IgD-negative memory B cell (primary cell): ENCODE measurements around the gene TRPC4. TPM values are rescaled to one million over a fixed set of nuclear protein-coding genes. Genes with fewer than 3 reads are reported as not detected.
A peak's percentile ranks its signal among the peaks of the same experiment; 100 is the strongest.

Experiments used
- H3K27ac Mint-ChIP-seq, 3 donors: one replicate each; pipeline ENCODE4 v1.8.0; 2020 to 2022; ENCODE audit warnings: mild to moderate bottlenecking in 3 of 3, mixed read lengths in 3 of 3, moderate library complexity in 1 of 3
- H3K27me3 Mint-ChIP-seq: one replicate; pipeline ENCODE4 v1.8.0; 2021; ENCODE audit warnings: mixed read lengths
- H3K36me3 Mint-ChIP-seq: one replicate; pipeline ENCODE4 v1.8.0; 2020; ENCODE audit warnings: mild to moderate bottlenecking, mixed read lengths
- H3K4me1 Mint-ChIP-seq, 3 donors: one replicate each; pipeline ENCODE4 v1.8.0; 2020 to 2022; ENCODE audit warnings: mixed read lengths in 3 of 3, mild to moderate bottlenecking in 1 of 3
- H3K4me3 Mint-ChIP-seq, 4 donors: one replicate each; pipeline ENCODE4 v1.8.0; 2020 to 2022; ENCODE audit warnings: mild to moderate bottlenecking in 4 of 4, mixed read lengths in 4 of 4, moderate library complexity in 3 of 4
- H3K9me3 Mint-ChIP-seq, 3 donors: one replicate each; pipeline ENCODE4 v1.8.0; 2020 to 2021; ENCODE audit warnings: mixed read lengths in 3 of 3, mild to moderate bottlenecking in 1 of 3
- polyA plus RNA-seq: library from polyadenylated mRNA; unstranded; fragments of 300-500 nt; fragmentation: Illumina TruSeq; gene quantifications from one replicate; pipeline ENCODE4 v1.2.3, GENCODE V29; 2021

TRPC4 gene
- polyA plus RNA-seq, 1 donor from 2014 or later, result not detected

DNA sequence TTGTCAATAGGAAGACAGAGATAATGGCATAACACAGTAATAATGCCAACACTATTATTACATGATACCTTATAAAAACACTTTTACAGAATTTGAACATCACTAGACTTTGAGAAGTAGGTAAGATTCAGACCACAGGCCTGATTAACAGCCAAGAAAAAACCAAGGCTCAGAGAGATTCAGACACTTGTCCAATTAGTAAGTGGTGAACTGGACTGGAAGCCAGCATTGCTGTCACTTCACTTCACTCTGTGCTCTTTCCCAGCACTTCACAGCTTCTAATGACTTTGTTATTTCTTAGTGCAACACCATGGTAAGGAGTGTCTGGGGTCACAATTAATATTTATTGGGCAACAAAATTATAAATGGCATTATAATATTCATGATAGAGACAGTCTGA is 91.9 kb downstream of the TRPC4 start:
- H3K4me3 Mint-ChIP-seq, result no peak overlapping the region
- H3K27me3 Mint-ChIP-seq, result no peaks in the 10 kb centered on the region
- no peaks in the 10 kb centered on the region for H3K36me3 Mint-ChIP-seq
- H3K4me1 Mint-ChIP-seq, result no peaks in the 10 kb centered on the region
- H3K27ac Mint-ChIP-seq, result no peak overlapping the region
- no peaks in the 10 kb centered on the region for H3K9me3 Mint-ChIP-seq

DNA sequence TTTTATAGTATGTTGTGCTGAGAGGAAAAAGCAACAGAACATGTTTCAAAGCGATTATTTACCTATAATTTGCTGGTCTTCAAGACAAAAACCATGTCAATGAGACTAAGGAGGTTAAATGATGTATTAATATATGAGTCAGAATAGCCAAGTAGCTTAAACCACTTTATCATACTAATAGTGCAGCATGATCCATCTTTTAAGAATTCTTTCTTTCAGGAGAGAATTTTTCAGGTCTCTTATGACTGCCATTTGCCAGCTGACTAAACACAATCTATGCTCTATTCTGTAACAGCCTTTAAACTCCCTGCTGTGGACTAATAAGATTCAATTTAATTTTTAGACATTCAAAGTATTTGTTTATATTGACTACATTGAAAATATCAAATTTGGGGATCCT is 93.7 kb downstream of the TRPC4 start:
- H3K9me3 Mint-ChIP-seq, result no peaks in the 10 kb centered on the region
- no peaks in the 10 kb centered on the region for H3K36me3 Mint-ChIP-seq
- H3K4me1 Mint-ChIP-seq, result no peaks in the 10 kb centered on the region
- H3K4me3 Mint-ChIP-seq, result no peak overlapping the region
- H3K27ac Mint-ChIP-seq, result no peak overlapping the region
- no peaks in the 10 kb centered on the region for H3K27me3 Mint-ChIP-seq

DNA sequence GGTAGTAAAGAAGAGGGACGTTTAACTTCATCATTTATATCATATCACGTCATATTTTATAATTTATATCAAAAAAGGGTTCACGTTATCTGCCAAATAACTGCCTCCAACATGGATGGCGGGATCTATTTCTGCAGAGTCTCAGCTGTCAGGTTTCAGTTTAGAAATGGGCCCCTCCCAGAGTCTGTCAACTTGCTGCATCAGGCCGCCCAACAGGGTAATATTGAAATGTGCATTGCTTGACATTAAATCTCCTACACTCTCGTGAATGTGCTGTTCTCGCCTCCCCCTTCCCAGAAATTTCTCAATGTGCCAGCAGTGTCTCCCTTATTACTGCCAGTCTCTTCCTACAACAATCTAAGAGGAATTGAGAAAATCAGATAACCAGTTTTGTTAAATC is 96.9 kb downstream of the TRPC4 start:
- Mint-ChIP-seq H3K27me3 (no peaks in the 10 kb centered on the region), H3K9me3 (no peaks in the 10 kb centered on the region), H3K36me3 (no peaks in the 10 kb centered on the region), H3K27ac (no peak overlapping the region), H3K4me1 (no peaks in the 10 kb centered on the region), H3K4me3 (no peak overlapping the region)

DNA sequence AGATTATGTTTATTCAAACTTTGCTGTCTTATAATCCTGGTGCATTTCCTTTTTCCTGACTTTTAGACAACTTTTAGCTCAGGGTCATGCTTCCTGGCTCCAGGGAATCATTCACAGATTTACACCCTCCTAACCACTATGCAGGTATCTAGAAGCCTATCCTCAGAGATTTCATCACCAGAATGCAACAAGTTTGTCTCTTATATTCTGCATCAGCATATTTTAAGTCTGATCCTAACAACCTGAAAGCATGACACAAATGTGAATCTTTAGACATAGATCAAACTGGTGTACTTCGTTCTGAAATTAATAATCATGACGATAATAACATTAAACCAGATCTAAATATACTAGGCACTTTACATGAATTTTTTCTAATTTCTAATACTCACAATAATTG is 100.0 kb downstream of the TRPC4 start:
- H3K27ac Mint-ChIP-seq, result no peak overlapping the region
- no peaks in the 10 kb centered on the region for H3K9me3 Mint-ChIP-seq
- H3K4me1 Mint-ChIP-seq, result no peaks in the 10 kb centered on the region
- H3K36me3 Mint-ChIP-seq, result no peaks in the 10 kb centered on the region
- no peak overlapping the region for H3K4me3 Mint-ChIP-seq
- H3K27me3 Mint-ChIP-seq, result no peaks in the 10 kb centered on the region

DNA sequence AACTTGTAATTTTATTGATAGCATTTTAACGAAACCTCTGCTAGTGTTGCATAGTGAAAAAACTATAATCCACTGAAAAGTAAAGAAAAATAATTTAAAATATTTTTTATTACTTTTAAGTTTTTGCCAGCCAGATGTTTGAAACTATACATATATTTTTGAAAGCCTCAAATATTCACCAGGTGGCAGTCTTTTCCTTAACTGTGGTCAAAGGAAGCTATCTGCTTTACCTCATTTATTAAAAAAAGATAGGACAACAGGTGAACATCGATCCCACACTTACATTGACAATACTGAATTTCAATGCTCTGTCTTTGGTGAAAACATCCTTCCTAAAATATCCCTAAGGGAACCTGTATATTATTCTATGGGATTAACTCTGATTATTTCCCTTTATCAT is 100.5 kb downstream of the TRPC4 start:
- Mint-ChIP-seq H3K27me3 (no peaks in the 10 kb centered on the region), H3K4me3 (no peak overlapping the region), H3K27ac (no peak overlapping the region), H3K4me1 (no peaks in the 10 kb centered on the region), H3K9me3 (no peaks in the 10 kb centered on the region), H3K36me3 (no peaks in the 10 kb centered on the region)

DNA sequence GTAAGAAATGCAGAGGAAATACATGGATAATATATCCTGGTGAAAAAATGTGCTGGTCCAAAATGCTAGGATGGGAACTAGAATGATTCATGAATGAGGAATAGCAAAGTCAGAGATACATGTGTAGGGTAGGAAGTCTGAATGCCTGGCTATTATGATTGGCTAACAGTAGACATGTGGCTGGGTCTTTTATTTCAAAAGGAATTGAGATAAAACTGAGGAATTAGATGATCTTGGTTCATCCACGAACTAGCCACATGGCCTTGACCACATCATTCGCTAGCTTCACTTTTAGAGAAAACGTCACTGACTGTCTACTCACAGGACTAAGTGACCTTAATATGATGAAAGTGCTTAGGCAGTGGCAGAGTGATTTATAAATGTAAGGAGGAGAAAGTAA is 103.1 kb downstream of the TRPC4 start:
- Mint-ChIP-seq H3K27me3 (no peaks in the 10 kb centered on the region), H3K4me1 (no peaks in the 10 kb centered on the region), H3K4me3 (no peak overlapping the region), H3K9me3 (peaks cover 0 to 4% (median 0%) of the 10 kb centered on the region in 3 donors), H3K27ac (no peak overlapping the region), H3K36me3 (no peaks in the 10 kb centered on the region)

DNA sequence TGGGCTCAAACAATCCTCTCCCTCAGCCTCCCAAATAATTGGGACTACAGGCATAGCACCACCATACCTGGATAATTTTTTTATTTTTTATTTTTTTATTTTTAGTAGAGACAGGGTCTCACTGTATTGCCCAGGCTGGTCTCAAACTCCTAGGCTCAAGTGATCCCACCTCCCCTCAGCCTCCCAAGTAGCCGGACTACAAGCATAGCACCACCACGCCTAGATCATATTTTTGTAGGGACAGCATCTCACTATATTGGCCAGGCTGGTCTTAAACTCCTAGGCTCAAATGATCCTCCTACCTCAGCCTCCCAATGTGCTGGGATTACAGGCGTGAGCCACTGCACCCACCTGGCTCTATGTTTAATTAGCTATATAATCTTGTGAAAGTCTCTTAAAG is 114.2 kb downstream of the TRPC4 start:
- H3K36me3 Mint-ChIP-seq, result no peaks in the 10 kb centered on the region
- no peaks in the 10 kb centered on the region for H3K4me1 Mint-ChIP-seq
- H3K4me3 Mint-ChIP-seq, result no peak overlapping the region
- H3K27me3 Mint-ChIP-seq, result no peaks in the 10 kb centered on the region
- peaks cover 0 to 2% (median 0%) of the 10 kb centered on the region in 3 donors for H3K9me3 Mint-ChIP-seq
- H3K27ac Mint-ChIP-seq, result no peak overlapping the region

DNA sequence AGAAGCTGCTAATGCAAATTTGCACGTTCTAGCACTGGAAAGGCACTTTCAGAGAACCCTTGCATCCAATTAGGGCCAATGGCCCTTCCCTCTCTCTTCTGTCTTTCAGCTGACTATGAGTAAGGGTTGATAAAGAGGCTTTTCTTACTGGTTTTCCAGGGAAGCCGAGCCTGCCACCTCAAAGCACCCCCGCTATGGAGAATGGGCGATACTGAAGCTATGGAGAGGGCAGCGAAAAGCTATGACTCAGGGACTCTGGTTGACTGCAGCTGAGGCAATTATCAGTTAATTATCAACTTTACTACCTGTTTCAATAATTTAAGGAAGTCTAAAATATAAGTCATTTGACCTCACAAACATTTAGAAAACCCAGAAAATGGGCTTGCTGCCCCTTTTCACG is 115.8 kb downstream of the TRPC4 start:
- Mint-ChIP-seq H3K9me3 (peaks cover 0 to 3% (median 2%) of the 10 kb centered on the region in 3 donors), H3K4me3 (no peak overlapping the region), H3K4me1 (no peaks in the 10 kb centered on the region), H3K27ac (peak overlapping the region in 1 of 3 donors; percentile 57), H3K27me3 (no peaks in the 10 kb centered on the region), H3K36me3 (no peaks in the 10 kb centered on the region)

DNA sequence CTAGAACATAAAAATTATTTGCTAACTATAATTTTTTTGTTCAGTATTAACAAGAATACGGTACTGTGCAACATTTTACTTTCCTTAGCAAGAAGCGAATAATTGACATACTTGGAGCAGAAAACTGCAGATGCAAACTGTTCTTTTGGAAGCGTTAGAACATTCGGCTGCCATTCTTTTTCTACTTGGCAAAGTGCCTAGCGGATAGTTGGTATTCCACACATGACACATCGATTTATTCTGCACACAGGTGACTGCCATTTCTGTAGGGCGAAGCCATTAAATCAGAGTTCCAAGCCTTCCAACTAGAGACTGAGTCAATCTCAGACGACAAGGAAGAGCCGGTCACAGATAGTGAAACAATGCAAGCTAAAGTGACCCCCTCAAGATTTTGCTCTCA is 117.4 kb downstream of the TRPC4 start:
- Mint-ChIP-seq H3K27me3 (no peaks in the 10 kb centered on the region), H3K27ac (no peak overlapping the region), H3K4me3 (no peak overlapping the region), H3K36me3 (no peaks in the 10 kb centered on the region), H3K4me1 (no peaks in the 10 kb centered on the region), H3K9me3 (peaks cover 0 to 3% (median 2%) of the 10 kb centered on the region in 3 donors)

DNA sequence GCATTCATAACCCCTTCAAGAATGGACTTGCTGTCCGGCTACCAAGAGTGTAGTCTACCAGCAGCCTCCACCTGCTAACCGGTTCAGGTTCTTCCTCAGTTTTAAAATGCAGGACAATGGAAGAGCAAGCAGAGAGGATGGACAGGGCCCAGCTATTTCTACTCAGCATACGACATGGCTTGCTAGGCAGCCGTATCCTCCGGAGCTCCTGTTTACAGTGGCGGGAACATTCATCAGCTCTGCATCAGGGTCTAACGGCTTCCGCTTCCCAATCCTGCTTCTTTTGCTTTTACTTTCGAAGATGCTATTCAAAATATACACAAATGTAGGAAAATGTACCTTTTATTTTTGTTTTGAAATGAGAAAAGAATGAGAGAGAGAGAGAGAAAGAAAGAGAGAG is 118.5 kb downstream of the TRPC4 start:
- Mint-ChIP-seq H3K36me3 (no peaks in the 10 kb centered on the region), H3K4me1 (no peaks in the 10 kb centered on the region), H3K27me3 (no peaks in the 10 kb centered on the region), H3K27ac (no peak overlapping the region), H3K9me3 (peaks cover 2 to 3% (median 2%) of the 10 kb centered on the region in 3 donors), H3K4me3 (no peak overlapping the region)

DNA sequence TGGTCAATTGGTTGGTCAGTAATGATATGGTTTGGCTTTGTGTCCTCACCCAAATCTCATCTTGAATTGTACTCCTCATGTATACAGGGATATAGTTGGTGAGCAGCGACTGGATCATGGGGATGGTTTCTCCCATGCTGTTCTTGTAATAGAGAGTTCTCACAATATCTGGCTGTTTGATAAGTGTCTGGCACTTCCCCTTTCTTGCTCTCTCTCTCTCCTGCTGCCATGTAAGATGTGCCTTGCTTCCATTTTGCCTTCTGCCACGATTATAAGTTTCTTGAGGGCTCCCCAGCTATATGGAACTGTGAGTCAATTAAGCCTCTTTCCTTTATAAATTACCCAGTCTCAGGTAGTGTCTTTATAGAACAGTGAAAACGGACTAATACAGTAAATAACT is 120.7 kb downstream of the TRPC4 start:
- Mint-ChIP-seq H3K36me3 (no peaks in the 10 kb centered on the region), H3K9me3 (peaks cover 2 to 3% (median 2%) of the 10 kb centered on the region in 3 donors), H3K4me1 (no peaks in the 10 kb centered on the region), H3K27ac (no peak overlapping the region), H3K27me3 (no peaks in the 10 kb centered on the region), H3K4me3 (no peak overlapping the region)

DNA sequence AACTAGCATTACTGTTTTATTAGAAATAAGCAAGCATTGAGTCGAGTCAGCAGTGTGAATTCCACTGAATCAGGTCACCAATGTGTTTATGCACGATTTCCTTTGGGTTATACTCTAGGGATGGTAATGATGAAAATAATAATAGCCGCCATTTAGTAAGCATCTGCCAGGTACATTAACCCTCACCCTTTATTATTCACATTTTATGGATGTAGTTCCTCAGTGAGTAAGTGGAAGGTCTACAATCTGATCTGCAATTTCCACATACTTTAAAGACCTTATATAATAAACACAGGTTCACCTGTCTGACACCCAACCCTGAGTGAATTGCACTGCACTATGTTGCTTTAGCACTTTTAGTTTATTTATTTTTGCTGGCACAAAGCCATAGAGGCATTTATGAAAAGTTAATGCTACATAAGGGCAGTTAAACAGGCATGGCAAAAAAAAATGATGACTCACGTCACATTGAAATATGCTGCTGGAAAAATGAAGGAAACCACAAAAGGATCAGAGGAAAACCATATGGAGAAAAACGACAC is 122.4 kb downstream of the TRPC4 start:
- no peak overlapping the region for H3K27ac Mint-ChIP-seq
- H3K4me1 Mint-ChIP-seq, result no peaks in the 10 kb centered on the region
- no peaks in the 10 kb centered on the region for H3K27me3 Mint-ChIP-seq
- H3K36me3 Mint-ChIP-seq, result no peaks in the 10 kb centered on the region
- no peak overlapping the region for H3K4me3 Mint-ChIP-seq
- peaks cover 2 to 3% (median 2%) of the 10 kb centered on the region in 3 donors for H3K9me3 Mint-ChIP-seq

DNA sequence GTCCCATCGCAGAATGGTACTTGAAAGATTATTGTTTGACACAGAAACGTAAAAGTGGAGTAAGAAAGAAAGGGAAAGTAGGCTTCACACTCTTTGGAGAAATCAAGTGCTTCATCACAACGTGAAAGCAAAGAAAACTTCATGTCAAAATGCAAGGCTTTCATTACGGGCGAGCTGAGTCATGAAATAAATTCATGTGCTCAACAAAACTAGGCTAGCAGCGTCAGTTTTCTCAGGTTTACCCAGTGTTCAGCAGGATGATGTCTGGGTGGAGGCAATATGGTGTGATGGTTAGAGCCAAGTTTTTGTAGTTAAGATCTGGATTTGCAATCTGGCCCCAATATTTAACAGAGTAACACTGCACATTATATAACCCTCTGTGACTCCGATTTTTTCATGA is 128.0 kb downstream of the TRPC4 start:
- Mint-ChIP-seq H3K9me3 (no peaks in the 10 kb centered on the region), H3K27me3 (no peaks in the 10 kb centered on the region), H3K4me3 (no peak overlapping the region), H3K4me1 (no peaks in the 10 kb centered on the region), H3K36me3 (no peaks in the 10 kb centered on the region), H3K27ac (no peak overlapping the region)

DNA sequence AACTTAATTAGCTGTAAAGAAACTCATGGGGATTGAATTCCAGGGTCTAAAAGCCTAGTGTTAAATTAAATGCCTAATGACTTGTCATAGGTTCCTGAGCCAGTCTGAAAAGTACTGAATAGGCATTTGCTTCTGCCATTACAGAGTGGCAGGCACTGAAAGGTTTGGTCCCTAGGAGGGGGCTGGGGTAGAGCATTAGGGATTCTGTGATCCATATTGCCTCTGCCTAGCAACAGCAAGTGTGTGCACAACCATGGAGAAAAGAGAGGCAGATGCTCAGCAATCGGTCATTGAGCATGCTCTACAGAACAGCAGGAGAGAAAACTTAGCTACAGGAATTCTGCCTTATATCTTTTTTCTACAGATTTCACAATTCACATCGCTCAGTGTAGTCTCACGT is 133.5 kb downstream of the TRPC4 start:
- H3K4me1 Mint-ChIP-seq, result no peaks in the 10 kb centered on the region
- no peak overlapping the region for H3K27ac Mint-ChIP-seq
- H3K9me3 Mint-ChIP-seq, result peaks cover 0 to 2% (median 0%) of the 10 kb centered on the region in 3 donors
- H3K4me3 Mint-ChIP-seq, result no peak overlapping the region
- no peaks in the 10 kb centered on the region for H3K27me3 Mint-ChIP-seq
- H3K36me3 Mint-ChIP-seq, result no peaks in the 10 kb centered on the region

DNA sequence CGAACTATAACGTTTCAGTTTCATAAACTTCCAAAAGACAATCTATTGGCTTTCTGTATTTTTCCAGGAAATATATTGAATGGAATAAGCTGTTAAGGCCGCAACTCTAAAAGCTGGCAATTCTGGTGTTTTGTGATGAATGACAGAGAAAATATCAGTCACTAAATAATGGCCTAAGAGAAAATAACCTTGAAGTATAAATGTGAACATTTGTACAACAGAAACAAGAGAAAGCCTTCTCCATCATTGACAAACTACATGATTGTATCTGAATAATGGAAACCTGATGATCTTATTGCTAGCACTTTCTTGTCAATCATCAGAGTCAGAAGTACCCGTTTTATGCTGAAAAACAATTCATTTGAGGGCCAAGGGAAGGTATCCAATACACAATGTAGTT is 134.3 kb downstream of the TRPC4 start:
- Mint-ChIP-seq H3K9me3 (peaks cover 0 to 2% (median 0%) of the 10 kb centered on the region in 3 donors), H3K4me3 (no peak overlapping the region), H3K27me3 (no peaks in the 10 kb centered on the region), H3K36me3 (no peaks in the 10 kb centered on the region), H3K4me1 (no peaks in the 10 kb centered on the region), H3K27ac (no peak overlapping the region)

DNA sequence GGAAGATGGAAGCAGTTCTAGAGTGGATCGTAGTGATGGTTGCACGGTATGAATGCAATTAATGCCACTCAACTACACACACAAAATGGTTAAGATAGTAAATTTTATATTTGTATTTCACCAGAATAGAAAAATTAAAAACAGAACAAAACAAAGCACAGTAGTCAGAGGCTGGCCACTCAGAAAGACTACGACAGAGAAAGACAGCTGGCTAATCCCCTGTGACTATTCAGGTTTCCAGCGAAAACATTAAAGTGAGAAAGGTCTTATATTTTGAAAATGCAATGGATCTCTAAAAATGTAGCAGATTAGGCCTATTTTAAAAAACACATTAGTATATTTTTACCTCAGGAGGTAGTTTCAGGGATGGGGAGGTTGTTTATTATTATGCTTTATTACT is 139.7 kb downstream of the TRPC4 start:
- no peaks in the 10 kb centered on the region for H3K27me3 Mint-ChIP-seq
- no peaks in the 10 kb centered on the region for H3K36me3 Mint-ChIP-seq
- peaks cover 0 to 2% (median 2%) of the 10 kb centered on the region in 3 donors for H3K9me3 Mint-ChIP-seq
- no peaks in the 10 kb centered on the region for H3K4me1 Mint-ChIP-seq
- H3K4me3 Mint-ChIP-seq, result no peak overlapping the region
- no peak overlapping the region for H3K27ac Mint-ChIP-seq
